Activated naive CD8-positive, alpha-beta T cell (primary cell): ENCODE data around the gene NARF.
A peak's percentile ranks its signal among the peaks of the same experiment; 100 is the strongest.
"Not testable (repeated sequence)": the region's sequence is repeated elsewhere in the genome, so short reads cannot be mapped to it uniquely, and the experiment has no call there.

Experiments
- H3K27ac Mint-ChIP-seq: one replicate; pipeline ENCODE4 v1.8.0; 2021; ENCODE audit warnings: mixed read lengths
- H3K27me3 Mint-ChIP-seq: one replicate; pipeline ENCODE4 v1.8.0; 2021; ENCODE audit warnings: mixed read lengths
- H3K36me3 Mint-ChIP-seq: one replicate; pipeline ENCODE4 v1.8.0; 2021; ENCODE audit warnings: mixed read lengths
- H3K4me1 Mint-ChIP-seq: one replicate; pipeline ENCODE4 v1.8.0; 2021; ENCODE audit warnings: low read depth, mixed read lengths
- H3K4me3 Mint-ChIP-seq: one replicate; pipeline ENCODE4 v1.8.0; 2021; ENCODE audit warnings: mild to moderate bottlenecking, mixed read lengths
- H3K9me3 Mint-ChIP-seq: one replicate; pipeline ENCODE4 v1.8.0; 2021; ENCODE audit warnings: low read depth, mixed read lengths

Gene NARF

DNA sequence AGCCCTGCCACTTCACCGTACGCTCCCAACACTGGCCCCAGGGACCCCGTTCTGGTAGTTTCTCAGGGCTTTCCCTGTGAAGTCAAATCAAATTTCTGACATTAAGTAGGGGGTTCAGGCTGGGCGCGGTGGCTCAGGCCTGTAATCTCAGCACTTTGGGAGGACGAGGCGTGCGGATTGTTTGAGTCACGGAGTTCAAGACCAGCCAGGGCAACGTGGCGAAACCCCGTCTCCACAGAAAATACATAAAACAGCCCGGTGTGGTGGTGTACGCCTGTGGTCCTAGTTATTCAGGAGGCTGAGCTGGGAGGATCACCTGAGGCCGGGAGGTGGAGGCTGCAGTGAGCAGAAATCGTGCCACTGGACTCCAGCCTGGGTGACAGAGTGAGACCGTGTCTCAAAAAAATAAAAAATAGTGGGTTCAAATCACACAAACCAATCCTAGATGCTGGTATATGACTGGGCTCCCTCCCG, 8.6 kb upstream of the NARF start:
- H3K4me3 Mint-ChIP-seq: peak overlapping the region; percentile 98
- no peaks in the 10 kb centered on the region for H3K9me3 Mint-ChIP-seq
- H3K36me3 Mint-ChIP-seq: no peaks in the 10 kb centered on the region
- peak overlapping the region; percentile 95 for H3K27ac Mint-ChIP-seq
- no peaks in the 10 kb centered on the region for H3K27me3 Mint-ChIP-seq
- peaks cover 25% of the 10 kb centered on the region for H3K4me1 Mint-ChIP-seq

DNA sequence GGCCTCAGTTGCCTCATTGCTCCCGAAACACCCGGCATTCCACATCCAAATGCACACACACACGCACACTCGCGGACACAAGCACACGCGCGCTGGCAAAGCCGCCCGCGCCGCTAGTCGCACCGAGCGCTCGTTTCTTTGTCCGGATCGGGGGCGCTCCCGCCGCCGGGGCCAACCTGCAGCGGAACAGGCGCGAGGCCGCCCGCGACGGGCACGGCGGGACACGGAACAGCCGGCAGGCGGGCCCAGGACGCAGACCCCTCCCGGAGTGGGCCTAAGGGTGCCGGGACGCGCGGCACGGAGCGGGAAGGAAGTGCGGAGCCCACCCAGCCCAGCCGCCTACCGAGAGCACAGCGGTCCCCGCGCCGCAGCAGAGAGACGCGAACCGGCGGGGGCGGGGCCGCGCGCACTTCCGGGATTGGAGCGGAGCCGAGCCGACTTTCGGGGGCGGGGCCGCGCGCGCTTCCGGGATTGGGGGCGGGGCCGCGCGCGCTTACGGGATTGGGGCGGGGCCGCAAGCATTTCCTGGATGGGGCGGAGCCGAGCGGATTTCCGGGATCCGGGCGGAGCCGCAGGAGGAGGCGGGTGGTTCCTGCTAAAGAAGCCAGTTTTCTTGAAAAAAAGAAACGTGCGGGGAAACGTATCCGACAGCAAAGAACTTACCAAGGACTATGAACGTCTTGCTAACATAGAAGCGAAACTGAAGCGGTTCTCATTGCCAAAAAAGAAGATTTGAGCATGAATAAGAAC, 8.0 kb upstream of the NARF start, which contains the start of gene CYBC1:
Gene CYBC1, minus strand, starts transcription at position 396 of the 750 bp plus-strand sequence. CDS start 1,498 bp downstream, outside the sequence.
- Mint-ChIP-seq H3K4me3 (peak within 1 kb of the TSS; percentile 98), H3K9me3 (no peaks in the 10 kb centered on the region), H3K27me3 (no peaks in the 10 kb centered on the region), H3K27ac (peak within 1 kb of the TSS; percentile 97), H3K4me1 (peaks cover 25% of the 10 kb centered on the region), H3K36me3 (no peaks in the 10 kb centered on the region)

DNA sequence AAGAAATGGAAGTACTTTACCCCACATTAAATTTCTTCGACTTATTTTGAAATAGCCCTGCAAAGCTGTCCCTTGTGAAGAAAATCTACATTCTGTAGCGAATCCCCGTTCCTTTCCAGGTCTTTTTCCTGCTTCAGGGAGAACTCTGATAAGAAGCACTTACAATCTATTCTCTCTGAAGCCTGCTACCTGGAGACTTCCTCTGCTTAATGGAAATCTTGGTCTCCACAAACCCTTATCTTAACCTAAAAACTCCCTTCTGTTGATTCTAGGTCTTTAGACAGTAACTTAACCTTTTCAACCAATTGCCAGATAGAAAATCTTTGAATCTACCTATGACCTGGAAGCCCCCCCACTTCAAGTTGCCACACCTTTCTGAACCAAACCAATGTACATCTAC, 6.4 kb upstream of the NARF start:
- no peaks in the 10 kb centered on the region for H3K27me3 Mint-ChIP-seq
- no peaks in the 10 kb centered on the region for H3K36me3 Mint-ChIP-seq
- H3K9me3 Mint-ChIP-seq: no peaks in the 10 kb centered on the region
- peak overlapping the region; percentile 76 for H3K27ac Mint-ChIP-seq
- peaks cover 30% of the 10 kb centered on the region for H3K4me1 Mint-ChIP-seq
- peak overlapping the region; percentile 98 for H3K4me3 Mint-ChIP-seq

DNA sequence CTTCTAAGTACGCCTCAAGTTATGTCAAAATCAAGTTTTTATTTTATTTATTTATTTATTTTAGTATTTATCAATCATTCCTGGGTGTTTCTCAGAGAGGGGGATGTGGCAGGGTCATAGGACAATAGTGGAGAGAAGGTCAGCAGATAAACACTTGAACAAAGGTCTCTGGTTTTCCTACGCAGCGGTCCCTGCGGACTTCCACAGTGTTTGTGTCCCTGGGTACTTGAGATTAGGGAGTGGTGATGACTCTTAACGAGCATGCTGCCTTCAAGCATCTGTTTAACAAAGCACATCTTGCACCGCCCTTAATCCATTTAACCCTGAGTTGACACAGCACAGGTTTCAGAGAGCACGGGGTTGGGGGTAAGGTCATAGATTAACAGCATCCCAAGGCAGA, 5.4 kb upstream of the NARF start:
- peaks cover 37% of the 10 kb centered on the region for H3K4me1 Mint-ChIP-seq
- H3K9me3 Mint-ChIP-seq, H3K4me3 Mint-ChIP-seq, H3K36me3 Mint-ChIP-seq, H3K27ac Mint-ChIP-seq, H3K27me3 Mint-ChIP-seq: not testable (repeated sequence)

DNA sequence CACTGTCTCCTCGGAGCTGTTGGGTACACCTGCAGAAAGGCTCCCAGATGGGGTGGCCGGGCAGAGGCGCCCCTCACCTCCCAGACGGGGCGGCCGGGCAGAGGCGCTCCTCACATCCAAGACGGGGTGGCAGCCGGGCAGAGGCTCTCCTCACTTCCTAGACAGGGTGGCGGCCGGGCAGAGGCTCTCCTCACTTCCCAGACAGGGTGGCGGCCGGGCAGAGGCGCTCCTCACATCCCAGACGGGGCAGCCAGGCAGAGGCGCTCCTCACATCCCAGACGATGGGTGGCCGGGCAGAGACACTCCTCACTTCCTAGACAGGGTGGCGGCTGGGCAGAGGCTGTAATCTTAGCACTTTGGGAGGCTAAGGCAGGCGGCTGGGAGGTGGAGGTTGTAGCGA, 4.8 kb upstream of the NARF start:
- H3K36me3 Mint-ChIP-seq, H3K9me3 Mint-ChIP-seq, H3K27ac Mint-ChIP-seq, H3K27me3 Mint-ChIP-seq, H3K4me3 Mint-ChIP-seq: not testable (repeated sequence)
- peaks cover 37% of the 10 kb centered on the region for H3K4me1 Mint-ChIP-seq

DNA sequence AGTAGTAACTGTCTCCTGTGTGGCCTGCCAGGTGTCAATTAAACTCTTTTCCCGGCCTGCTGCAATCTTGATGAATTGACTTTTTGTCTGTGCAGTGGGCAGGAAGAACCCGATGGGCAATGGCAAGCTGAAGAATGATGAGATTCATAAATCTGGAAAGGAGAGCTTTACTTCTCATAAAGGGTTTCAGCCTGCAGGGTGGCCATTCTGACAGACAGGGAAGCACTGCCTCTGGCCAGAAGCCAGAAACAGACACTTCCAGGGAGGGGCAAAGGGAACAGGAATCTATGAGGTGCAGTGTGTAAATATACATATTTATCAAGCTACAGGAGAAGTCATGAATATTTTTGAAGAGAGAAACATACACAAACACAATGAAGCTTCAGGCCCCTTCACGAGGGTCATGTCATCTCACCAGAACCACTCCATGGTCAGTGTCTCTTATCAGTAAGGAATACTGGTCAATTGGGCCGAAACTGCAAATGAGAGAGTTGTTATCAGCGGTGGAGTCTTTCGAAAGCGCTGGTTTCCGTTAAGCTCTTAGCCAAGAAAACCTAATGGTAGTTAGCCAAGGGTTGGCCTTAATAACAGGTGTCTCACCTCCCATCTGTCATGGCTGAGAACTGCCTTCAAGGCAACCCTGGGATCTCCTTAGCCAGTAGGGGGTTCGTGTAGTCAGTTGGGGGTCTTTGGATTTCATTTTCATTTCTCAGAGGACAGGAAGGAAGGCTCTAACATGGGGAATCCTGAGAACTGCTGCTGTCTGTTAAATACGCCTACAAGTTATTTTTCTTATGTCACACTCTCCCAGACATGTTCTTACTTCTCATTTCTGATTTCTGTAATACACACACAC, 1.2 kb upstream of the NARF start:
- H3K9me3 Mint-ChIP-seq: no peaks in the 10 kb centered on the region
- no peaks in the 10 kb centered on the region for H3K36me3 Mint-ChIP-seq
- peak overlapping the region; percentile 87 for H3K4me3 Mint-ChIP-seq
- peak overlapping the region; percentile 95 for H3K27ac Mint-ChIP-seq
- peaks cover 24% of the 10 kb centered on the region for H3K4me1 Mint-ChIP-seq
- no peaks in the 10 kb centered on the region for H3K27me3 Mint-ChIP-seq

DNA sequence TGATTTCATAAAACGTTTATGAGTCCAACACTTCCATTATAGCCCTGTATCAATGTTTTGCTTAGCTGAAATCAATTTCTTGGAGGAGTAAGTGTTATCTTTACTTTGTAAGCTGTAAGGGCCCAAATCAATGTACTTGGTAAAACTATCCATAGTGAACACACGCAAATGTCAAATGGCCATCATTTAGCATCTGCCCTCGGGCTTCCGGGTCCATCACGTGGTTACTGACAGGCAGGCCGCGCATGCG, 687 bp upstream of the NARF start:
- Mint-ChIP-seq H3K27me3 (no peaks in the 10 kb centered on the region), H3K36me3 (no peaks in the 10 kb centered on the region), H3K9me3 (no peaks in the 10 kb centered on the region), H3K4me3 (peak overlapping the region; percentile 87), H3K4me1 (peaks cover 27% of the 10 kb centered on the region), H3K27ac (peak overlapping the region; percentile 95)

DNA sequence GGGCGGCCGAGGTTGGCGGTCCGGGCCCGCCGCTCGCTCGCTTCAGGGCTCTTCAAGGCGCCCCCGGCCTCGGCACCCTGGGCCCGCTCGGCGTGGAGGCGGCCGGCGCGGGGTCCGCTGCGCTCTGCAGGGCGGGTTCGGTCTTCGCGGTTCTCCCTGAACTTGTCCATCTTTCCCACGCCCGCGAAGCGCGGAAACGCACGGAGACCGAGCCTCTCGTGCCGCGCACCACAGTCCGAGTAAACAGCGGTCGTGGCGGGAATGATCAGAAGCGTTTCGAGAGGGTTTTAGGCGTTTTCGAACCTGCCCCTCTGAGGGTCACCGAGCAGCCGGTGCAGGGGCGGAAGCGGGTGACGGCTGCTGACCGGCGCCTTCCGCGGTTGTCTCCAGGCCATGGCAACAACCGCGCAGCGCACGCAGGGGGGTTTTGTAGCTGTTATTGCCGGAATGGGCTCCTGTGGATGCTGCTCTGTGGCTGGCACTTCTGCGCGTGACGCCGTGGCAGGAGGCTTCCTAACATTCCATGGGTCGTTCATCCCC, 414 bp downstream of the NARF start:
- Mint-ChIP-seq H3K9me3 (no peaks in the 10 kb centered on the region), H3K27me3 (no peaks in the 10 kb centered on the region), H3K27ac (peak overlapping the region; percentile 58), H3K36me3 (peaks cover under 1% of the 10 kb centered on the region), H3K4me3 (peak overlapping the region; percentile 89), H3K4me1 (peaks cover 30% of the 10 kb centered on the region)

DNA sequence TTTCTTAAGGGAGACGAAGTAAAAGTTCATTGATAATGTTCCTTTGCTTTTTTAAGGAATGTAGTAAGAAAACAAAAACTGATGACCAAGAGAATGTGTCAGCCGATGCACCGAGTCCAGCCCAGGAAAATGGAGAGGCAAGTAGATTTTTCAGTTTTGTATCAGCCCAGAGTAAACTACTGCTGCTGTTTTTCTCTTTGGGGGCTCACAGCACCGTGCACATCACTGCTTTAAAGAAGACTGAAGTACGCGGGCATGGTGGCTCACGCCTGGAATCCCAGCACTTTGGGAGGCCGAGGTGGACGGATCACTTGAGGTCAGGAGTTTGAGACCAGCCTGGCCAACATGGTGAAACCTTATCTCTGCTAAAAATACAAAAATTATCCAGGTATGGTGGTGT, 1.4 kb downstream of the NARF start:
- H3K4me3 Mint-ChIP-seq: peak overlapping the region; percentile 10
- H3K27me3 Mint-ChIP-seq, H3K36me3 Mint-ChIP-seq, H3K27ac Mint-ChIP-seq, H3K9me3 Mint-ChIP-seq: not testable (repeated sequence)
- H3K4me1 Mint-ChIP-seq: peaks cover 32% of the 10 kb centered on the region

DNA sequence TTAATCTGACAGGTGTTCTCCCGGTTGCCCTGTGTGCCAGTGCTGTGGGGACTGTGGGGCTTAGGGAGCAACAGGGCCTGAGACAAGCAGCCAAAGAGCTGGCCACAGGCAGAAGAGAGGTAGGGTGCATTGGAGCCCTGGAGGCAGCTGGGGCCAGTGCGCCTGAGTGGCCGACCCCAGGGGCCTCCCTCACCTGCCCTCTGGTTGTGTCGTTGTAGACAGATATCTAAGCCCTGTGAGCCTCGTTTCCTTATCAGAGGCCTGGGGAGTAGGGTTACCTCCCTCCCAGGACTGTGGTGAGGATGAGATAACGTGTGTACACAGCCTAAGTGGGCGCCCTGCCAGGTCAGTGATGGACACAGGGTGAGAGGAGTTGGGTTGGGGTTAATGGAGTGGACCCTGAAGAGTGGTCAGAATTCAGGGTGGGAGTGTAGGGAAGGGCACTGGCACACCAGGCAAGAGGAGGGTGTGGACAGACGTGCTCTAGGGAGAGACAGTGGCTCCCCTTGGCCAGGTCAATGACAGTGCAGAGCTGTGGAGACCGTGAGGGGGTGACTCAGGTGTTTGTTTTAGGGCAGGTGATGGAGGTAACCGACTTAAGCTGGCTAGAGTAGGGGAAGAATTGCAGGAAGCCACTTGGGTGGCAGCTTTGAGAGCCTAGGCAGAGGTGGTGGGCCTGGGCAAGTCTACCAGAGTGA, 3.4 kb downstream of the NARF start:
- H3K4me1 Mint-ChIP-seq: peaks cover 31% of the 10 kb centered on the region
- peaks cover 6% of the 10 kb centered on the region for H3K36me3 Mint-ChIP-seq
- no peak overlapping the region for H3K27ac Mint-ChIP-seq
- no peaks in the 10 kb centered on the region for H3K27me3 Mint-ChIP-seq
- no peaks in the 10 kb centered on the region for H3K9me3 Mint-ChIP-seq
- H3K4me3 Mint-ChIP-seq: no peak overlapping the region

DNA sequence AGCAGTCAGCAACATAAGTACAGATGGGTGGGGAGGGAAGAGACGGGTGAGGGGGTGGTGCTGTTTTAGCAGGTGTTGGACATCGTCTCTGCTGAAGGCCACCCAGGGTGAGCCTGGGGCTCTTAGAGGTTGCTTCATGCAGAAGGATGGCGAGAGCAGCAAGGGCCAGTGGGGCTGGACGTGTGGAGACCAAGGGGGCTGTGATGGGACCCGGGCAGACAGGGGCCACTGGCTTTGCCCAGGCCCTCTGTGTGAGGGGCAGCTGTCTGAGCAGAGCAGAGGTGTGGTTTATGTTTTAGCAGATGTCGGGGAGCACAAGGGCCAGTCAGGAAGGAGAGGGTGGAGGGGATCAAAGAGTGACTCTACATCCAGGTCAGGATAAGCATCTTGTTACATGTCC, 4.8 kb downstream of the NARF start:
- Mint-ChIP-seq H3K4me1 (peaks cover 21% of the 10 kb centered on the region), H3K4me3 (no peak overlapping the region), H3K27ac (no peak overlapping the region), H3K9me3 (no peaks in the 10 kb centered on the region), H3K27me3 (no peaks in the 10 kb centered on the region), H3K36me3 (peaks cover 8% of the 10 kb centered on the region)

DNA sequence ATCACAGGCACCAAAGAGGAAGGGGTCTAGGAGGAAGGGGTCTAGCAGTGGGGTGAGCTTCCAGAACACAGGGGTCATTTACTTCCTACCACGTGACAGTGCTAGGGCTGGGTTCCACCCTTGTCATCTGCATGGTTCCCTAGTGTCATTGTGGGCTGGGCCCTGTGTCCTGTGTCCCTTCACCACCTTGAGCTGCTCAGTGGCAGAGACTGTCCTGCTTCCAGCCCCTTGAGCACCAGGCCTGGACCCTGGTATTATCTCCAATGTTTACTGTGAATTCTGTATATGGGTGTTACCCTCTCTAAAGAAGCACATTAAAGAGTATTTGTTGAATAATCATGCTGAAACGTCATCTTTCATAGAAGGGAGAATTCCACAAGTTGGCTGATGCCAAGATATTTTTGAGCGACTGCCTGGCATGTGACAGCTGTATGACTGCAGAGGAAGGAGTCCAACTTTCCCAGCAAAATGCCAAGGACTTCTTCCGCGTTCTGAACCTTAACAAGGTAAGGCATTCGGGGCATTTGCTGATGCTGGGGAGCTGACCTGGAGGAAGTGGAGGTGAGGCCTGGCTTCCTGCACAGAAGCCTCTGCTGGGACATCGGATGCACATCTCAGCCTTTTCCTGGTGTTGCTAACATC, 5.5 kb downstream of the NARF start:
- Mint-ChIP-seq H3K27ac (no peak overlapping the region), H3K9me3 (no peaks in the 10 kb centered on the region), H3K4me1 (peaks cover 21% of the 10 kb centered on the region), H3K27me3 (no peaks in the 10 kb centered on the region), H3K36me3 (peaks cover 11% of the 10 kb centered on the region), H3K4me3 (no peak overlapping the region)

DNA sequence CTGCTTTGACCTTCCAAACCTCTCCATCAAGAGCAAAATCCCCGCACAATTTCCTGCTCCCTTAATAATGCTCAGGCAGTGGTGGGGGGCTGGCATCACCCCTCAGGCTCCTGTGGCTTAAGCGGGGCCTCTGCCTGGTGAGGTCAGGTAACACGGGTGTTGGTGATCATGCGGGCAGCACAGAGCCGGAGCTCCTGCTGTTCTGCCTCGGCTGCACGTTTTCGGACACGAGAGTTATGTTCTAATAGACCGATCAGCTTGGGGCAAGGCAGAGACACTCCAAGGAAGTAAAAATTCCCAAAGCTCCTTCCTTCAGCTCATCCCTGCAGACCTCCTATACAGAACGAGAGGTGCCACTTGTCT, 6.0 kb downstream of the NARF start:
- Mint-ChIP-seq H3K36me3 (peaks cover 11% of the 10 kb centered on the region), H3K27ac (no peak overlapping the region), H3K9me3 (no peaks in the 10 kb centered on the region), H3K4me1 (peaks cover 17% of the 10 kb centered on the region), H3K27me3 (no peaks in the 10 kb centered on the region), H3K4me3 (no peak overlapping the region)

DNA sequence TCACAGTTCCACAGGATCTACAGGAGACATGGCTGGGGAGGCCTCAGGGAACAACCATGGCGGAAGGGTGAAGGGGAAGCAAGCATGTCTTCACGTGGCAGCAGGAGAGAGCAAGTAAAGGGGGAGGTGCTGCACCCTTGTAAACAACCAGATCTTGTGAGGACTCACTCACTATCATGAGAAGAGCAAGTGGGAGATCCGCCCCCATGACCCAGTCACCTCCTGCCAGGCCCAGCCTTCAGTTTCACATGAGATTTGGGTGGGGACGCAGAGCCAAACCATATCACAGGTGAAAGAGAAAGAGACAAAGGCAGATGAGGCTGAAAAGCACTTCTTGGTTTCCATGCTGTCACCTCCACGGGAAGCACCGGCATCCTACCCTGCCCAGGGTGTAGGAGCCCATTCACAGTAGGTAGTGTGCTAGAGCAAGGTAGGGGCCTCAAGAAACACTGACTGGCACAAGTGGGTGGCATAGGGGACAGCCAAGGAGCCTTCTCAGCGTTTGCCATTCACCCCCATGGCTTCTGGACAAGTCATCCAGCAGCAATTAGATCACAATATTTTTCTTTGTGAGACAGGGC, 6.6 kb downstream of the NARF start:
- peaks cover 17% of the 10 kb centered on the region for H3K4me1 Mint-ChIP-seq
- peaks cover 13% of the 10 kb centered on the region for H3K36me3 Mint-ChIP-seq
- no peaks in the 10 kb centered on the region for H3K9me3 Mint-ChIP-seq
- H3K27ac Mint-ChIP-seq: no peak overlapping the region
- no peaks in the 10 kb centered on the region for H3K27me3 Mint-ChIP-seq
- no peak overlapping the region for H3K4me3 Mint-ChIP-seq
